ENCODE results near the gene CLNK. TPM values are rescaled to one million over a fixed set of nuclear protein-coding genes. Genes with fewer than 3 reads are reported as not detected.

The CLNK gene
- total and polyA plus RNA-seq, 2 of the 8 experiments (the other 6 are each of a cell fraction or from before 2014, with no cell fraction given) = not detected

- Histone ChIP-seq H3K23ac (ENCODE audit: insufficient read length) (no peak overlapping the region), H3K23me2 (ENCODE audit: low read depth, low read length) (no peaks in the 10 kb centered on the region), H4K20me1 (replicated peaks in 1 of 2; ENCODE audit: control insufficient read depth in 1 of 2, insufficient read depth in 2 of 2, low read length in 2 of 2) (no peaks in the 10 kb centered on the region), H3K4ac (replicated peaks; ENCODE audit: insufficient read length, low read depth, low read length) (no peak overlapping the region), H4K5ac (ENCODE audit: insufficient read length, low read depth, low read length) (no peak overlapping the region), H2BK20ac (ENCODE audit: low read length) (no peak overlapping the region), H2BK15ac (ENCODE audit: low read length) (no peak overlapping the region), H4K8ac (ENCODE audit: extremely low read depth, insufficient read depth, low read length) (no peak overlapping the region), H3K79me1 (ENCODE audit: low read depth, low read length) (no peaks in the 10 kb centered on the region), H4K91ac (replicated peaks; ENCODE audit: insufficient read length, low read length) (no peak overlapping the region), H3K56ac (replicated peaks; ENCODE audit: insufficient read length, low read depth, low read length) (no peak overlapping the region), H2AFZ (ENCODE audit: low read length) (no peak overlapping the region), H3K4me1 (replicated peaks in 1 of 4; ENCODE audit: control insufficient read depth in 3 of 4, insufficient read depth in 4 of 4, low read length in 3 of 4) (no peaks in the 10 kb centered on the region), H3K9me3 (ENCODE audit: insufficient read depth in 2 of 2, low read depth in 1 of 2, low read length in 1 of 2) (no peaks in the 10 kb centered on the region), H3K27me3 (replicated peaks in 1 of 4; ENCODE audit: control insufficient read depth in 3 of 4, extremely low read depth in 1 of 4, insufficient read depth in 3 of 4, low read length in 3 of 4) (no peaks in the 10 kb centered on the region), H3K4me2 (ENCODE audit: insufficient read depth in 1 of 2, low read depth in 2 of 2, low read length in 2 of 2) (no peak overlapping the region), H3K79me2 (ENCODE audit: control insufficient read depth in 1 of 2, insufficient read depth in 2 of 2, low read length in 2 of 2) (no peaks in the 10 kb centered on the region), H3K4me3 (ENCODE audit: extremely low read depth in 1 of 4, insufficient read depth in 2 of 4, low read depth in 3 of 4, low read length in 4 of 4) (no peak overlapping the region), H3K18ac (ENCODE audit: extremely low read depth, low read length) (no peak overlapping the region; the same call in 1 of the 2 replicates), H3K36me3 (ENCODE audit: control insufficient read depth in 2 of 4, insufficient read depth in 4 of 4, low read length in 3 of 4) (no peaks in the 10 kb centered on the region), H2BK5ac (ENCODE audit: low read depth, low read length) (no peak overlapping the region), H3K27ac (ENCODE audit: low read depth, low read length) (no peak overlapping the region), H2BK120ac (replicated peaks; ENCODE audit: low read depth, low read length) (no peak overlapping the region), H3K14ac (ENCODE audit: insufficient read length) (no peak overlapping the region), H2AK5ac (ENCODE audit: low read depth, low read length) (no peak overlapping the region), H2BK12ac (ENCODE audit: low read depth, low read length) (no peak overlapping the region), H3K9ac (replicated peaks in 1 of 4; ENCODE audit: extremely low read depth in 1 of 4, low read depth in 3 of 4, low read length in 3 of 4) (no peak overlapping the region)
- ChIA-PET CTCF (ENCODE audit: partially characterized antibody) (interaction anchor here (0.9 to 1.6 kb wide), 3 partner anchors 10 to 76 kb away, joined by 3 to 4 read pairs (median 3); no protein-coding TSS in a partner anchor), POLR2A (ENCODE audit: partially characterized antibody) (interaction anchor here (1.2 kb wide), 1 partner anchor 16 kb away, joined by 3 read pairs; no protein-coding TSS in a partner anchor)
- DNase-seq (ENCODE audit: low read depth in 1 of 2, low spot score in 2 of 2) (no peak), FAIRE-seq (no peak)
- 92% methylated on average over 5 of the region's 5 CpGs; no CpG with 5 or more reads in 1 of the 2 experiments for WGBS, 2 experiments (ENCODE audit: extremely low coverage in 1 of 2, insufficient coverage in 1 of 2, insufficient read length in 1 of 2, insufficient replicate concordance in 2 of 2, low coverage in 1 of 2, low lambda C conversion rate in 2 of 2, missing lambda C conversion rate in 1 of 2)
- TF ChIP-seq SAP30 (IDR thresholded peaks at IDR 0.05; ENCODE audit: insufficient read depth, insufficient replicate concordance, low read length) (no peak), RFX5 (IDR thresholded peaks at IDR 0.05; ENCODE audit: borderline replicate concordance, low read depth, low read length) (no peak), SP1 (IDR thresholded peaks at IDR 0.05; ENCODE audit: low read depth, low read length) (no peak), KDM4A (IDR thresholded peaks at IDR 0.05; ENCODE audit: low read depth, low read length, severe bottlenecking) (no peak), SUZ12 (IDR thresholded peaks at IDR 0.05; ENCODE audit: low read length) (no peak), RXRA (IDR thresholded peaks at IDR 0.05; ENCODE audit: insufficient read depth, low read depth, low read length) (no peak), GABPA (IDR thresholded peaks at IDR 0.05; ENCODE audit: borderline replicate concordance, insufficient read depth, low read length) (no peak), POLR2AphosphoS5 (IDR thresholded peaks at IDR 0.05; ENCODE audit: low read depth, low read length) (no peak), USF2 (IDR thresholded peaks at IDR 0.05; ENCODE audit: low read length) (no peak), FOSL1 (IDR thresholded peaks at IDR 0.05; ENCODE audit: insufficient read depth, low read depth, low read length) (no peak), CEBPB (IDR thresholded peaks at IDR 0.05; ENCODE audit: low read depth, low read length) (no peak), TAF7 (optimal IDR thresholded peaks at IDR 0.05; ENCODE audit: borderline replicate concordance, low read depth, low read length) (no peak), PHF8 (conservative IDR thresholded peaks at IDR 0.05; ENCODE audit: low read depth, low read length) (no peak)
Observed at GRCh38 chr4:10480616-10481015, 204.0 kb downstream of the CLNK start.
